HUES64 (cell line): ENCODE data around the gene PNRC1.

Source experiments
- H3K27ac ChIP-seq: 2 replicates; pipeline ENCODE4 v1.7.0; 2013; ENCODE audit warnings: low read depth, low read length, inconsistent platforms
- H3K27me3 ChIP-seq: 2 replicates; pipeline ENCODE4 v1.6.1; 2013; ENCODE audit warnings: mild to moderate bottlenecking, low read length; ENCODE audit not compliant: insufficient read depth
- H3K36me3 ChIP-seq: 2 replicates; pipeline ENCODE4 v1.6.1; 2013; ENCODE audit warnings: mild to moderate bottlenecking, low read length; ENCODE audit not compliant: insufficient read depth
- H3K4me1 ChIP-seq: 2 replicates; pipeline ENCODE4 v1.6.1; 2013; ENCODE audit warnings: mild to moderate bottlenecking, low read length, moderate library complexity; ENCODE audit not compliant: insufficient read depth
- H3K4me3 ChIP-seq: 2 replicates; pipeline ENCODE4 v1.5.1; 2013; ENCODE audit warnings: mild to moderate bottlenecking, low read length, moderate library complexity
- H3K9ac ChIP-seq: 2 replicates; pipeline ENCODE4 v1.6.1; 2013; ENCODE audit warnings: mild to moderate bottlenecking, low read depth, low read length
- H3K9me3 ChIP-seq: 2 replicates; pipeline ENCODE4 v1.6.1; 2013; ENCODE audit warnings: low read depth, low read length; ENCODE audit not compliant: insufficient read depth
- WGBS: fragments of 150-250, 120-280 bp; methylation state at CpG from one replicate; pipeline ENCODE4 v1.1.7; 2013; ENCODE audit warnings: missing lambda C conversion rate; 5-methylcytosine and 5-hydroxymethylcytosine counted together

Gene PNRC1

DNA sequence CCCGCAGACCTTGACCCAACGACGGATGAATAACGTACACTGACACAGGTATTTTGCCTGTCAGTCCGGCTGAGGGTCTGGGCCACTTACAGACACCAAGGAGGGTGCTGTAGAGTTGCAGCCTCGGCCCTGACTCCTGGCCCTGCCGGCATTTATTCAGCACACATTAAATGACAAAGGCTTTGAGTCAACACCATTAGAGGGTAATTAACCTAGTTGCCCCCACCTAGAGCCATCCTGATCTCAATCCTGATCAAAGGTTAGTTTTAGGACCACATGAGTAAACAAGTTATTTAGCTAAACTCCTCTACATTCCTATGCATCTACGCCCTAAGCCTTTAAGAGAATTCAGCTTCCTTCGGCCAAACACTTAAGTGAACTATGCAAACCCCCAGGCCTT lies 53.4 kb downstream of the PNRC1 start:
- H3K27ac ChIP-seq: no peak overlapping the region
- no peaks in the 10 kb centered on the region for H3K36me3 ChIP-seq
- 45% methylated on average over 9 of the region's 9 CpGs for WGBS
- H3K4me1 ChIP-seq: peaks cover 4% of the 10 kb centered on the region; the same call in 1 of the 2 replicates
- H3K27me3 ChIP-seq: peaks cover 69% of the 10 kb centered on the region
- H3K9me3 ChIP-seq: 0 out of 2 replicates have a peak, but pooled peaks cover 3% of the 10 kb centered on the region
- H3K4me3 ChIP-seq: no peak overlapping the region
- H3K9ac ChIP-seq: no peak overlapping the region

DNA sequence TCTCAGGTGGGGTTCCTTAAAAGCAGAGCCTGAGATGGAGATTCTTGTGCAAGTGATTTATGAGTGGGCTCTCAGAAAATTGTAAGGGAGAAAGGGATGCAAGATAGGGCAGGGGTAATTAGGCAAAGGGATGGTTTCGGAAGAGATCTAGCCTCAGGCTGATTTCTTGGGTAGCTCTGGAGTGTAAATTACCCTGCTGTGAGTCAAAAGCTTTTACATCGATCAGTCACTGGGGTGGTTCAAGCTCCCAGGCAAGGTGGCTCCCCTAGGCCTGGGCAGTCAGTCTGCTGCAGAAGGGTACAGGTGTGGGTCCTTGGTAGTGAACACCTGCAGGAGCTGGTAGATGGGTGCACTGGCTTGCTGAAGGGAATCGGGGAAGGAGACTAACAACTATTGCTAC lies 54.2 kb downstream of the PNRC1 start:
- peaks cover 76% of the 10 kb centered on the region for H3K27me3 ChIP-seq
- 0 out of 2 replicates have a peak, but pooled peaks cover 3% of the 10 kb centered on the region for H3K9me3 ChIP-seq
- WGBS: 56% methylated on average over 3 of the region's 3 CpGs
- no peak overlapping the region for H3K9ac ChIP-seq
- H3K36me3 ChIP-seq: no peaks in the 10 kb centered on the region
- H3K4me3 ChIP-seq: no peak overlapping the region
- peaks cover 4% of the 10 kb centered on the region; the same call in 1 of the 2 replicates for H3K4me1 ChIP-seq
- no peak overlapping the region for H3K27ac ChIP-seq
